GM23338 (cell line): Measurements from ENCODE around the gene DHDDS. TPM values are rescaled to one million over a fixed set of nuclear protein-coding genes. Genes with fewer than 3 reads are reported as not detected.

ENCODE experiments used
- ATAC-seq: fragments of 200-7000 bp; cut with Tn5 transposase; 3 replicates; pipeline ENCODE4 v1.9.1; 2020
- DNase-seq: peaks from one replicate; pipeline ENCODE4 v3.0.0-alpha.2; 2015; ENCODE audit warnings: low spot score
- H2AFZ ChIP-seq: fragments of 200-600 bp; sonication (generic); 2 replicates; pipeline ENCODE4 v1.8.0; 2016; ENCODE audit warnings: antibody characterized with exemption, mild to moderate bottlenecking, moderate library complexity
- H3F3A ChIP-seq: fragments of 200-600 bp; sonication (generic); replicated peaks from 2 replicates; pipeline ENCODE4 v1.8.0; 2017; ENCODE audit warnings: antibody characterized with exemption, mixed run types, low read depth
- H3K27ac ChIP-seq: fragments of 200-600 bp; sonication (generic); 2 replicates; pipeline ENCODE4 v1.6.1; 2016; ENCODE audit warnings: low read depth
- H3K27me3 ChIP-seq: fragments of 200-600 bp; sonication (generic); 2 replicates; pipeline ENCODE4 v1.8.0; 2016; ENCODE audit warnings: mild to moderate bottlenecking, mixed run types, moderate library complexity; ENCODE audit not compliant: insufficient read depth
- H3K36me3 ChIP-seq: fragments of 200-600 bp; sonication (generic); 2 replicates; pipeline ENCODE4 v1.8.0; 2016; ENCODE audit warnings: mild to moderate bottlenecking; ENCODE audit not compliant: insufficient read depth
- H3K4me1 ChIP-seq: fragments of 200-600 bp; sonication (generic); 2 replicates; pipeline ENCODE4 v1.8.0; 2016; ENCODE audit warnings: mild to moderate bottlenecking, moderate library complexity; ENCODE audit not compliant: insufficient read depth
- H3K4me2 ChIP-seq: fragments of 200-600 bp; sonication (generic); 2 replicates; pipeline ENCODE4 v1.7.1; 2017; ENCODE audit warnings: mixed run types
- H3K4me3 ChIP-seq: fragments of 200-600 bp; sonication (generic); 2 replicates; pipeline ENCODE4 v1.6.1; 2016; ENCODE audit warnings: mixed run types
- H3K79me2 ChIP-seq: fragments of 200-600 bp; sonication (generic); replicated peaks from 2 replicates; pipeline ENCODE4 v1.8.0; 2017; ENCODE audit warnings: mild to moderate bottlenecking; ENCODE audit not compliant: insufficient read depth
- H3K9me2 ChIP-seq: fragments of 200-600 bp; sonication (generic); 2 replicates; pipeline ENCODE4 v1.8.0; 2017; ENCODE audit not compliant: insufficient read depth
- H4K20me1 ChIP-seq: fragments of 200-600 bp; sonication (generic); replicated peaks from 2 replicates; pipeline ENCODE4 v1.8.0; 2017; ENCODE audit warnings: mild to moderate bottlenecking; ENCODE audit not compliant: insufficient read depth
- H3K27ac Mint-ChIP-seq: 2 replicates; pipeline ENCODE4 v1.8.0; 2020; ENCODE audit warnings: inconsistent platforms, mild to moderate bottlenecking, moderate library complexity, mixed read lengths
- H3K27me3 Mint-ChIP-seq: 3 replicates; pipeline ENCODE4 v1.8.0; 2022; ENCODE audit warnings: low read depth, mild to moderate bottlenecking, moderate library complexity, mixed read lengths, inconsistent platforms; ENCODE audit not compliant: insufficient read depth, poor library complexity
- H3K36me3 Mint-ChIP-seq: 3 replicates; pipeline ENCODE4 v1.8.0; 2021; ENCODE audit warnings: low read depth, mild to moderate bottlenecking, inconsistent platforms, moderate library complexity, mixed read lengths
- H3K4me1 Mint-ChIP-seq: 3 replicates; pipeline ENCODE4 v1.8.0; 2020; ENCODE audit warnings: mild to moderate bottlenecking, inconsistent platforms, mixed read lengths
- H3K4me3 Mint-ChIP-seq: 3 replicates; pipeline ENCODE4 v1.8.0; 2021; ENCODE audit warnings: moderate library complexity, mild to moderate bottlenecking, inconsistent platforms, mixed read lengths
- H3K9me3 Mint-ChIP-seq: 3 replicates; pipeline ENCODE4 v1.8.0; 2020; ENCODE audit warnings: moderate library complexity, mild to moderate bottlenecking, inconsistent platforms, mixed read lengths
- CREB1 ChIP-seq: fragments of 250-450 bp; sonication (Bioruptor Pico); IDR thresholded peaks from 2 replicates; pipeline ENCODE4 v1.5.0; 2020; ENCODE audit warnings: low read depth, mild to moderate bottlenecking, moderate library complexity
- CTCF ChIP-seq, 2 experiments: fragments of 200-600 bp in 1 of 2; sonication (generic) in 1 of 2; conservative IDR thresholded peaks; 2 replicates each; pipeline versions ENCODE4 v1.5.1 to v1.6.1; 2016 to 2017; ENCODE audit warnings: antibody characterized with exemption in 2 of 2, low read depth in 2 of 2, mild to moderate bottlenecking in 2 of 2, moderate library complexity in 1 of 2
- ETS1 ChIP-seq: IDR thresholded peaks from 2 replicates; pipeline ENCODE4 v1.6.1; 2016; ENCODE audit warnings: antibody characterized with exemption
- EZH2 ChIP-seq: fragments of 200-600 bp; sonication (generic); IDR thresholded peaks from one replicate; pipeline ENCODE4 v1.8.0; 2017; ENCODE audit warnings: antibody characterized with exemption, mild to moderate bottlenecking, low read depth; ENCODE audit not compliant: unreplicated experiment
- EZH2phosphoT487 ChIP-seq: fragments of 200-600 bp; sonication (generic); IDR thresholded peaks from one replicate; pipeline ENCODE4 v1.8.1; 2018; ENCODE audit warnings: antibody characterized with exemption; ENCODE audit not compliant: unreplicated experiment
- JUNB ChIP-seq: IDR thresholded peaks from one replicate; pipeline ENCODE4 v1.6.1; 2016; ENCODE audit warnings: antibody characterized with exemption; ENCODE audit not compliant: unreplicated experiment
- NANOG ChIP-seq: IDR thresholded peaks from 2 replicates; pipeline ENCODE4 v1.6.1; 2016; ENCODE audit warnings: antibody characterized with exemption, borderline replicate concordance
- POLR2AphosphoS5 ChIP-seq: IDR thresholded peaks from 2 replicates; pipeline ENCODE4 v1.6.1; 2016; ENCODE audit warnings: antibody characterized with exemption, low read depth
- REST ChIP-seq: IDR thresholded peaks from one replicate; pipeline ENCODE4 v1.6.1; 2018; ENCODE audit warnings: antibody characterized with exemption; ENCODE audit not compliant: unreplicated experiment
- STAT1 ChIP-seq: IDR thresholded peaks from one replicate; pipeline ENCODE4 v1.6.1; 2016; ENCODE audit warnings: antibody characterized with exemption; ENCODE audit not compliant: unreplicated experiment
- ZNF114 ChIP-seq: fragments of 250-450 bp; sonication (Bioruptor Pico); IDR thresholded peaks from 2 replicates; pipeline ENCODE4 v1.5.0; 2020; ENCODE audit warnings: mild to moderate bottlenecking, moderate library complexity
- ZNF331 ChIP-seq: fragments of 250-450 bp; sonication (Bioruptor Pico); IDR thresholded peaks from 2 replicates; pipeline ENCODE4 v1.5.0; 2020; ENCODE audit warnings: low read depth, mild to moderate bottlenecking, moderate library complexity
- ZNF462 ChIP-seq: fragments of 250-450 bp; sonication (Bioruptor Pico); IDR thresholded peaks from 2 replicates; pipeline ENCODE4 v1.5.0; 2020; ENCODE audit warnings: mild to moderate bottlenecking, moderate library complexity
- polyA plus RNA-seq: library from polyadenylated mRNA; unstranded; fragments of >200 nt; fragmentation: Nextera tagmentation; extraction: Ambion mirVana; gene quantifications from 2 replicates; pipeline ENCODE4 v1.2.1, GENCODE V29; 2016
- total RNA-seq: library from RNA; depleted of rRNA; stranded (reverse); fragments of >200 nt; shearing (Covaris generic); gene quantifications from 2 replicates; pipeline ENCODE4 v1.2.3, GENCODE V29; 2014

The DHDDS gene
- total and polyA plus RNA-seq, 2 experiments from 2014 or later, result 32.6 to 49.5 TPM

- peak; percentile 69 for DNase-seq
- H3K36me3 ChIP-seq, result peaks cover 36% of the 10 kb centered on the region
- TF ChIP-seq ZNF331 (CRISPR knock-in tag), result no peak
- TF ChIP-seq STAT1, result no peak
- TF ChIP-seq ETS1, result no peak
- TF ChIP-seq NANOG, result no peak
- no peak for TF ChIP-seq EZH2
- TF ChIP-seq ZNF114 (CRISPR knock-in tag), result no peak
- TF ChIP-seq JUNB, result no peak
- TF ChIP-seq EZH2phosphoT487, result no peak
- TF ChIP-seq REST, result no peak
- TF ChIP-seq CREB1 (CRISPR knock-in tag), result no peak
- no peak for TF ChIP-seq ZNF462 (CRISPR knock-in tag)
- no peak for TF ChIP-seq CTCF (conservative IDR thresholded peaks at IDR 0.05; ENCODE audit: low read depth in 2 of 2)
- TF ChIP-seq POLR2AphosphoS5, result no peak
- H2AFZ ChIP-seq, result no peak overlapping the region
- H3K27me3 ChIP-seq, result no peaks in the 10 kb centered on the region
- peak; percentile 52 for ATAC-seq
- Mint-ChIP-seq H3K36me3 (peaks cover 62% of the 10 kb centered on the region), H3K27me3 (peaks cover 22% of the 10 kb centered on the region), H3K4me3 (peak overlapping the region; percentile 60), H3K4me1 (peaks cover 59% of the 10 kb centered on the region), H3K27ac (peak overlapping the region; percentile 89), H3K9me3 (no peaks in the 10 kb centered on the region)
- H3K79me2 ChIP-seq, result peaks cover 35% of the 10 kb centered on the region
- H3K4me2 ChIP-seq, result peak overlapping the region; percentile 59
- H3K9me2 ChIP-seq, result no peaks in the 10 kb centered on the region
- peaks cover 36% of the 10 kb centered on the region for H4K20me1 ChIP-seq
- H3K27ac ChIP-seq, result peak overlapping the region; percentile 92
- H3K4me1 ChIP-seq, result peaks cover 61% of the 10 kb centered on the region
- H3F3A ChIP-seq, result peaks cover 60% of the 10 kb centered on the region
- H3K4me3 ChIP-seq, result peak overlapping the region; percentile 22; the same call in 1 of the 2 replicates
Observed at GRCh38 chr1:26429721-26430120, 2.4 kb upstream of the DHDDS start.
